HG03354 (cell line): Measurements from ENCODE around the gene EEF1AKMT4.

Experiments
- ATAC-seq: cut with Tn5 transposase; IDR thresholded peaks from one replicate; pipeline ENCODE4 v1.9.1; 2021; ENCODE audit warnings: mild to moderate bottlenecking; ENCODE audit not compliant: unreplicated experiment, poor library complexity, severe bottlenecking

The EEF1AKMT4 gene

GRCh38 chr3:184234671-184235380, 14.6 kb upstream of the EEF1AKMT4 start:
- no peak for ATAC-seq

GRCh38 chr3:184235381-184236032, 14.0 kb upstream of the EEF1AKMT4 start:
- no peak for ATAC-seq

- ATAC-seq, result no peak
Measured at GRCh38 chr3:184236033-184236410, 13.4 kb upstream of the EEF1AKMT4 start.

- no peak for ATAC-seq
Measured at GRCh38 chr3:184236636-184237035, 12.8 kb upstream of the EEF1AKMT4 start.

GRCh38 chr3:184237211-184237610, 12.3 kb upstream of the EEF1AKMT4 start:
- ATAC-seq, result no peak

GRCh38 chr3:184237807-184238206, 11.7 kb upstream of the EEF1AKMT4 start:
- ATAC-seq, result no peak

GRCh38 chr3:184238246-184238818, 11.1 kb upstream of the EEF1AKMT4 start:
- ATAC-seq, result no peak

GRCh38 chr3:184239221-184239620, 10.3 kb upstream of the EEF1AKMT4 start:
- ATAC-seq, result no peak

GRCh38 chr3:184239708-184240107, 9.8 kb upstream of the EEF1AKMT4 start:
- no peak for ATAC-seq

- ATAC-seq, result no peak
Measured at GRCh38 chr3:184240384-184241140, 8.9 kb upstream of the EEF1AKMT4 start.

GRCh38 chr3:184241141-184241446, 8.4 kb upstream of the EEF1AKMT4 start:
- no peak for ATAC-seq

GRCh38 chr3:184241447-184242296, 7.8 kb upstream of the EEF1AKMT4 start:
- ATAC-seq, result no peak

- no peak for ATAC-seq
Measured at GRCh38 chr3:184242297-184242685, 7.2 kb upstream of the EEF1AKMT4 start.

GRCh38 chr3:184248454-184249411, 739 bp upstream of the EEF1AKMT4 start, which contains the start of gene ALG3:
TSS of gene ALG3 (minus strand) at chr3:184248962. CDS start at chr3:184248940, 22 bp downstream.
- ATAC-seq, result peak; percentile 58

- ATAC-seq, result peak; percentile 68
Measured at GRCh38 chr3:184250167-184250828, 826 bp downstream of the EEF1AKMT4 start.

- ATAC-seq, result no peak
Measured at GRCh38 chr3:184255291-184256039, 6.0 kb downstream of the EEF1AKMT4 start.
